ENCODE measurements around the gene RYR2.

Gene RYR2

DNA sequence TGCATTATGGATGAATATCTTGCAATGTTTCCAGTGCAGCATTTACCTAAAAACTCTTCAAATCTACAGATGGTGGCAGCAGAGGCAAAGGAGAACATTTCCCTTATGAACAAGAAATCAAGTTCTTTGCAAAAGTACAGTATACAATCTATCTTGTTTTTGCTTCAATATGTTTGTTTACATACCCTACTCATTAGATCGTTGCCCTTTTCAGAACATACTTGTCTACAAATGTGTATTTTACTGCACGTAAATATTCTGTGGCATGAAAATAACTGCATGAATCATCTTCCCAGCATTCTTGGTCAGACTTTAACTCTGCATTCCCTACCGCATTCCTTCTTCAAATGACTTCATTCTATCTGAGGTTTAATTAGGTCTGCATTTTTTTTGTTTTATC, 636.0 kb downstream of the RYR2 start:
- no peak overlapping the region for H3K27ac ChIP-seq (ENCODE audit: insufficient read depth, low read depth, low read length, poor library complexity, severe bottlenecking)
- WGBS, 2 experiments = 99 to 100% methylated on average over 2 to 3 of the region's 3 CpGs
- H3K27me3 ChIP-seq (ENCODE audit: control insufficient read depth, insufficient read depth, low read length, poor library complexity, severe bottlenecking) = no peaks in the 10 kb centered on the region
- H3K4me3 ChIP-seq (ENCODE audit: insufficient read depth, low read depth, low read length) = no peak overlapping the region
- H3K4me1 ChIP-seq (ENCODE audit: control insufficient read depth, insufficient read depth, low read length) = no peaks in the 10 kb centered on the region
- H3K36me3 ChIP-seq (ENCODE audit: control insufficient read depth, insufficient read depth, low read length) = no peaks in the 10 kb centered on the region
- H3K9me3 ChIP-seq (ENCODE audit: control insufficient read depth, low read length) = no peaks in the 10 kb centered on the region

GRCh38 chr1:237679687-237680086, 637.7 kb downstream of the RYR2 start:
- H3K9me3 ChIP-seq (ENCODE audit: control insufficient read depth, low read length) = no peaks in the 10 kb centered on the region

GRCh38 chr1:237681210-237681609, 639.2 kb downstream of the RYR2 start:
- H3K4me1 ChIP-seq (ENCODE audit: control insufficient read depth, insufficient read depth, low read length) = no peaks in the 10 kb centered on the region
- H3K27ac ChIP-seq (ENCODE audit: insufficient read depth, low read depth, low read length, poor library complexity, severe bottlenecking) = no peak overlapping the region
- no peaks in the 10 kb centered on the region for H3K36me3 ChIP-seq (ENCODE audit: control insufficient read depth, insufficient read depth, low read length)
- no peaks in the 10 kb centered on the region for H3K27me3 ChIP-seq (ENCODE audit: control insufficient read depth, insufficient read depth, low read length, poor library complexity, severe bottlenecking)
- no peak overlapping the region for H3K4me3 ChIP-seq (ENCODE audit: insufficient read depth, low read depth, low read length)
- no peaks in the 10 kb centered on the region for H3K9me3 ChIP-seq (ENCODE audit: control insufficient read depth, low read length)
- WGBS, 2 experiments = 95 to 97% methylated on average over 6 of the region's 6 CpGs

More at GRCh38 chr1:237679687-237680086, 637.7 kb downstream of the RYR2 start:
- H3K27me3 ChIP-seq (ENCODE audit: control insufficient read depth, insufficient read depth, low read length, poor library complexity, severe bottlenecking) = no peaks in the 10 kb centered on the region
- H3K36me3 ChIP-seq (ENCODE audit: control insufficient read depth, insufficient read depth, low read length) = no peaks in the 10 kb centered on the region
- H3K4me1 ChIP-seq (ENCODE audit: control insufficient read depth, insufficient read depth, low read length) = no peaks in the 10 kb centered on the region
- no peak overlapping the region for H3K4me3 ChIP-seq (ENCODE audit: insufficient read depth, low read depth, low read length)
- 92 to 97% methylated on average over 5 to 6 of the region's 6 CpGs for WGBS, 2 experiments
- no peak overlapping the region for H3K27ac ChIP-seq (ENCODE audit: insufficient read depth, low read depth, low read length, poor library complexity, severe bottlenecking)

DNA sequence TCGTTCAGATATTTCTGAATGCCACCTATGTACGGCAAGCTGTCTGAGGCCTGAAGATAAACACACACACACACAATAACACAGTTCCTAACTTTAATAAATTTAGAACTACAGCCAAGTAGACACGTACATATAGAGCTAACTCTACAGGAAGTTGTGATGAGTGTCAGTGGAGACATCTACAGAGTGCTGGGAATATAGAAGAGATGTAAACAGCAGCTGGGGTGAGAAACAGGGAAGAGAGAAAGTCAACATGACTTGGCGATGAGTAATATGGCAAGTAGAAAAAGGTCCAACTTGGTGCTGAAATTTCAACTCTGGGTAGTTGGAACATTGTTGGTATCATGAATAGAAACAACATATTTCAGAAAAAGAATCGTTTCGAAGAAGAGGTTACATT, 642.3 kb downstream of the RYR2 start:
- 96 to 98% methylated on average over 6 of the region's 6 CpGs for WGBS, 2 experiments
- H3K36me3 ChIP-seq (ENCODE audit: control insufficient read depth, insufficient read depth, low read length) = no peaks in the 10 kb centered on the region

DNA sequence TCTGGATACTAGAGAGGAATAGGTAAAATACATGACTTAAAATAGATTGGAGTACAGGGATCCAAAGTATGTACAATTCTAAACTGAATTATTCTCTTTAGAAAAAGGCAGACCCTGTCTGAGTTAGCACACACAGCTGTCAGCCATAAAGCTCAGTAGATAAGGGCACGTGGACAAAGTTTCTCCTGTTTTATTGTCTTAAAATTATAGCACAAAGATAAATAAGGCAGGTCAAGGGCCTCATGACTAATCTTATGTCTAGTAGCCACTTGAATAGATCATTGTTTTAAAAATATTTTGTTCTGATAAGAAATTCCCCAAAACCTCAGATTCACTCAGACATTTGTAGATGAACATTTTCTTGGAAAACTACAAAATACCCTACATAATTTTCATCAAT, 643.6 kb downstream of the RYR2 start:
- Histone ChIP-seq H3K4me1 (ENCODE audit: control insufficient read depth, insufficient read depth, low read length) (no peaks in the 10 kb centered on the region), H3K9me3 (ENCODE audit: control insufficient read depth, low read length) (no peaks in the 10 kb centered on the region), H3K27me3 (ENCODE audit: control insufficient read depth, insufficient read depth, low read length, poor library complexity, severe bottlenecking) (no peaks in the 10 kb centered on the region), H3K27ac (ENCODE audit: insufficient read depth, low read depth, low read length, poor library complexity, severe bottlenecking) (no peak overlapping the region), H3K4me3 (ENCODE audit: insufficient read depth, low read depth, low read length) (no peak overlapping the region), H3K36me3 (ENCODE audit: control insufficient read depth, insufficient read depth, low read length) (no peaks in the 10 kb centered on the region)
- WGBS, 2 experiments = 100% methylated on average over 1 of the region's 1 CpG; no CpG with 5 or more reads in 1 of the 2 experiments

More for the DNA sequence above, 642.3 kb downstream of the RYR2 start:
- H3K9me3 ChIP-seq (ENCODE audit: control insufficient read depth, low read length) = no peaks in the 10 kb centered on the region
- H3K27me3 ChIP-seq (ENCODE audit: control insufficient read depth, insufficient read depth, low read length, poor library complexity, severe bottlenecking) = no peaks in the 10 kb centered on the region
- H3K4me1 ChIP-seq (ENCODE audit: control insufficient read depth, insufficient read depth, low read length) = no peaks in the 10 kb centered on the region
- no peak overlapping the region for H3K4me3 ChIP-seq (ENCODE audit: insufficient read depth, low read depth, low read length)
- H3K27ac ChIP-seq (ENCODE audit: insufficient read depth, low read depth, low read length, poor library complexity, severe bottlenecking) = no peak overlapping the region

DNA sequence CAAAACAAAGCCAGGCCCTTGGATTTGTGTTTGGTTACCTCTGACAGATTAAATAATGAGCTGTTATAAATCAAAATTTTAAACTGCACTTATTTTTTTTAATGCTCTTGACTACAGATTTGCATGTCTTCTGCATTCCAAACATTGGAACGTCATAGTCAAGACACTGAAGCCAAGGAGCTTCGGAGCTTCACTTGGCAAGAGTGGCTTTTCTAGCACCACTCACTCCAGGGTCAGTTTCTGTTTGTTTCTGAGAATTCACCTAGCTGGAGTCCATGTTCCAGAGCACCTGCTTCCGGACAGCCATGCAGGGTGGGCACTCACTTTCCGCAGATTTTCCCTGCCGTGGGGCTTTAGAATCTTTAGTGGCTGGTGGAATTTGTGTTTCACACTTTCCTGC, 645.8 kb downstream of the RYR2 start:
- WGBS, 2 experiments = 92 to 94% methylated on average over 5 of the region's 5 CpGs

DNA sequence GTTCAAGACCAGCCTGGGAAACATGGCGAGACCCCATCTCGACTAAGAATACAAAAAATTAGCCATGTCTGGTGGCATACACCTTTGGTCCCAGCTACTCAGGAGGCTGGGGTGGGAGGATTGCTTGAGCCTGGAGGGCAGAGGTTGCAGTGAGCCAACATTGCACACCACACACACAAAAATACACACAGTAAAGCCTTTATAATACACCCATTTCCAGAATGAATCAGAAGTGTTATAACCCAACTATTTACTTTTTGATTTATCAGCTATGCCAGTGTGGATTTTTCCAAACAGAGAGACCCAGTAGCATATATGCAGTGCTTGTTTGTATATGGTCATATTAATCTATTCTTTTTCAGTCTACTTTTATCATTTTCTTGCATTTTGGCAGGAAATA, 648.7 kb downstream of the RYR2 start:
- no peaks in the 10 kb centered on the region for H3K36me3 ChIP-seq (ENCODE audit: control insufficient read depth, insufficient read depth, low read length)
- WGBS, 2 experiments = 93 to 98% methylated on average over 2 of the region's 2 CpGs
- no peaks in the 10 kb centered on the region for H3K27me3 ChIP-seq (ENCODE audit: control insufficient read depth, insufficient read depth, low read length, poor library complexity, severe bottlenecking)
- no peak overlapping the region for H3K4me3 ChIP-seq (ENCODE audit: insufficient read depth, low read depth, low read length)
- no peaks in the 10 kb centered on the region for H3K4me1 ChIP-seq (ENCODE audit: control insufficient read depth, insufficient read depth, low read length)
- no peaks in the 10 kb centered on the region for H3K9me3 ChIP-seq (ENCODE audit: control insufficient read depth, low read length)
- H3K27ac ChIP-seq (ENCODE audit: insufficient read depth, low read depth, low read length, poor library complexity, severe bottlenecking) = no peak overlapping the region

More for the DNA sequence above, 645.8 kb downstream of the RYR2 start:
- H3K27ac ChIP-seq (ENCODE audit: insufficient read depth, low read depth, low read length, poor library complexity, severe bottlenecking) = no peak overlapping the region
- H3K4me3 ChIP-seq (ENCODE audit: insufficient read depth, low read depth, low read length) = no peak overlapping the region
- H3K4me1 ChIP-seq (ENCODE audit: control insufficient read depth, insufficient read depth, low read length) = no peaks in the 10 kb centered on the region
- H3K9me3 ChIP-seq (ENCODE audit: control insufficient read depth, low read length) = no peaks in the 10 kb centered on the region
- H3K36me3 ChIP-seq (ENCODE audit: control insufficient read depth, insufficient read depth, low read length) = no peaks in the 10 kb centered on the region
- H3K27me3 ChIP-seq (ENCODE audit: control insufficient read depth, insufficient read depth, low read length, poor library complexity, severe bottlenecking) = no peaks in the 10 kb centered on the region

- WGBS, 2 experiments = 91 to 92% methylated on average over 7 of the region's 7 CpGs
- H3K9me3 ChIP-seq (ENCODE audit: control insufficient read depth, low read length) = no peaks in the 10 kb centered on the region
- no peak overlapping the region for H3K4me3 ChIP-seq (ENCODE audit: insufficient read depth, low read depth, low read length)
- H3K27ac ChIP-seq (ENCODE audit: insufficient read depth, low read depth, low read length, poor library complexity, severe bottlenecking) = no peak overlapping the region
- H3K4me1 ChIP-seq (ENCODE audit: control insufficient read depth, insufficient read depth, low read length) = no peaks in the 10 kb centered on the region
- H3K27me3 ChIP-seq (ENCODE audit: control insufficient read depth, insufficient read depth, low read length, poor library complexity, severe bottlenecking) = no peaks in the 10 kb centered on the region
- no peaks in the 10 kb centered on the region for H3K36me3 ChIP-seq (ENCODE audit: control insufficient read depth, insufficient read depth, low read length)
These were observed 650.3 kb downstream of the RYR2 start for GRCh38 chr1:237692255-237692654.

DNA sequence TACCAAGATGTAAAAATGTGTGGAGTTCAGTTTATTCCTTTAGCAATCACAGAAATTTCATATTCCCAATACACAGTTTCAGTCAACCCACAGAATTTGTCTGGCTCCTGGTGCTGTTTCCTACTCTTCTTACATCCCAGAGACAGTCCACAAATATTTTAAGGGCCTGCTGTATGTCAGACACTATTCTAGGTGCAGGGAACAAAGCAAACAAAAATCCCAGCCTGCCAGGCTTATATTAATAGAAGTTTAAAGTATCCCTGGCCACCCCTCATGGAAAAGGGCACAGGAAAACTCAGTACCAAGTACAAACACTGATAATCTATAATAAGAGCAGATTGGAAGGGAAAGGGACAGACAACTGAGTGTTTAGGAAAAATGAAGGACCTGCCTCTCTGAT, 653.9 kb downstream of the RYR2 start:
- H3K27me3 ChIP-seq (ENCODE audit: control insufficient read depth, insufficient read depth, low read length, poor library complexity, severe bottlenecking) = no peaks in the 10 kb centered on the region
- H3K9me3 ChIP-seq (ENCODE audit: control insufficient read depth, low read length) = no peaks in the 10 kb centered on the region
- H3K36me3 ChIP-seq (ENCODE audit: control insufficient read depth, insufficient read depth, low read length) = no peaks in the 10 kb centered on the region
- H3K4me3 ChIP-seq (ENCODE audit: insufficient read depth, low read depth, low read length) = no peak overlapping the region
- no peaks in the 10 kb centered on the region for H3K4me1 ChIP-seq (ENCODE audit: control insufficient read depth, insufficient read depth, low read length)
- H3K27ac ChIP-seq (ENCODE audit: insufficient read depth, low read depth, low read length, poor library complexity, severe bottlenecking) = no peak overlapping the region

- H3K27me3 ChIP-seq (ENCODE audit: control insufficient read depth, insufficient read depth, low read length, poor library complexity, severe bottlenecking) = no peaks in the 10 kb centered on the region
- no peak overlapping the region for H3K4me3 ChIP-seq (ENCODE audit: insufficient read depth, low read depth, low read length)
- 87 to 91% methylated on average over 3 to 4 of the region's 5 CpGs for WGBS, 2 experiments
- H3K27ac ChIP-seq (ENCODE audit: insufficient read depth, low read depth, low read length, poor library complexity, severe bottlenecking) = no peak overlapping the region
- no peaks in the 10 kb centered on the region for H3K4me1 ChIP-seq (ENCODE audit: control insufficient read depth, insufficient read depth, low read length)
- no peaks in the 10 kb centered on the region for H3K9me3 ChIP-seq (ENCODE audit: control insufficient read depth, low read length)
- no peaks in the 10 kb centered on the region for H3K36me3 ChIP-seq (ENCODE audit: control insufficient read depth, insufficient read depth, low read length)
These were observed 658.2 kb downstream of the RYR2 start for GRCh38 chr1:237700181-237700580.

DNA sequence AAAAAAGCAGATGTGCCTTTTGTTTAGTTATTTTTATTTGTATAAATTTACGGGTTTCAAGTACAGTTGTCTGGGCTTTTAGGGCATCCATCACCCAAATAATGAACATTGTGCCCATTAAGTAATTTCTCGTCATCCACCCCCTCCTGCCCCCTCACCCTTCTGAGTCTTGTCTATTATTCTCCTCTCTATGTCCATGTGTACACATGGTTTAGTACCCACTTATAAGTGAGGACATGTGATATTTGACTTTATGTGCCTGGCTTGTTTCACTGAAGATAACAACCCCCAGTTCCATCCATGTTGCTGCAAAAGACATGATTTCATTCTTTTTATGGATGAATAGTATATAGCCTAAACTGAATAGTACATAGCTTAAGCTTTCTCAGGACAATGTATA, 659.5 kb downstream of the RYR2 start:
- H3K9me3 ChIP-seq (ENCODE audit: control insufficient read depth, low read length) = no peaks in the 10 kb centered on the region
- H3K27me3 ChIP-seq (ENCODE audit: control insufficient read depth, insufficient read depth, low read length, poor library complexity, severe bottlenecking) = no peaks in the 10 kb centered on the region
- no peak overlapping the region for H3K27ac ChIP-seq (ENCODE audit: insufficient read depth, low read depth, low read length, poor library complexity, severe bottlenecking)
- H3K4me1 ChIP-seq (ENCODE audit: control insufficient read depth, insufficient read depth, low read length) = no peaks in the 10 kb centered on the region
- 92 to 100% methylated on average over 1 to 2 of the region's 2 CpGs for WGBS, 2 experiments
- H3K4me3 ChIP-seq (ENCODE audit: insufficient read depth, low read depth, low read length) = no peak overlapping the region
- no peaks in the 10 kb centered on the region for H3K36me3 ChIP-seq (ENCODE audit: control insufficient read depth, insufficient read depth, low read length)
